Measurements from ENCODE around the gene PTPRE.

- TF ChIP-seq, protein P1, sequence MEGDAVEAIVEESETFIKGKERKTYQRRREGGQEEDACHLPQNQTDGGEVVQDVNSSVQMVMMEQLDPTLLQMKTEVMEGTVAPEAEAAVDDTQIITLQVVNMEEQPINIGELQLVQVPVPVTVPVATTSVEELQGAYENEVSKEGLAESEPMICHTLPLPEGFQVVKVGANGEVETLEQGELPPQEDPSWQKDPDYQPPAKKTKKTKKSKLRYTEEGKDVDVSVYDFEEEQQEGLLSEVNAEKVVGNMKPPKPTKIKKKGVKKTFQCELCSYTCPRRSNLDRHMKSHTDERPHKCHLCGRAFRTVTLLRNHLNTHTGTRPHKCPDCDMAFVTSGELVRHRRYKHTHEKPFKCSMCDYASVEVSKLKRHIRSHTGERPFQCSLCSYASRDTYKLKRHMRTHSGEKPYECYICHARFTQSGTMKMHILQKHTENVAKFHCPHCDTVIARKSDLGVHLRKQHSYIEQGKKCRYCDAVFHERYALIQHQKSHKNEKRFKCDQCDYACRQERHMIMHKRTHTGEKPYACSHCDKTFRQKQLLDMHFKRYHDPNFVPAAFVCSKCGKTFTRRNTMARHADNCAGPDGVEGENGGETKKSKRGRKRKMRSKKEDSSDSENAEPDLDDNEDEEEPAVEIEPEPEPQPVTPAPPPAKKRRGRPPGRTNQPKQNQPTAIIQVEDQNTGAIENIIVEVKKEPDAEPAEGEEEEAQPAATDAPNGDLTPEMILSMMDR (IDR thresholded peaks at IDR 0.05) = no peak
- TF ChIP-seq POLR2A (IDR thresholded peaks at IDR 0.05) = no peak
These were observed 92.6 kb downstream of the PTPRE start for GRCh38 chr10:127999297-128000129.
